Transverse colon (tissue), 3 donors: ENCODE data around the gene STK32B.

ENCODE experiments used
- EP300 ChIP-seq: sonication (generic); formaldehyde crosslinking; IDR thresholded peaks from one replicate; pipeline ENCODE4 v1.6.1; 2017; ENCODE audit warnings: antibody characterized with exemption, low read depth
- POLR2AphosphoS5 ChIP-seq, 3 donors: sonication (generic); formaldehyde crosslinking; IDR thresholded peaks; one replicate each; pipeline ENCODE4 v1.6.1; 2016; ENCODE audit warnings: antibody characterized with exemption in 3 of 3

DNA sequence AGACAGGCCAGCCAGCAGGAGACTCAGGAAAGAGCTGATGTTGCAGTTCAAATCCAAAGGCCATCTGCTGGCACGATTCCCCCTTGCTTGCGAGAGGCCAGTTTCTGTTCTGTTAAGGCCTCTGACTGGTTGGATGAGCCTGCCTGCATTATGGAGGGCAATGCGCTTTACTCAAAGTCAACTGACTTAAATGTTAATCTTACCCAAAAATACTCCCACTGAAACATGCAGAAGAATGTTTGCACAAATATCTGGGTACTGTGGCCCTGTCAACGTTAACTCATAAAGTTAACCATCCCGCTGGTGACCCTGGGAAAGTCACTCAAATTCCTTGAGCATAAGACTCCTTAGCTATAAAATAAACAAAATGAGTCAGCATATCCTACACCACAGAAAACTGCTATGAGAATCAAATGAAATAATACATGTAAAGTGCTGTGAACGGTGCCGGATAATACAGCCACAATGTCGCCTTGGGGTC, 330.7 kb downstream of the STK32B start:
- TF ChIP-seq POLR2AphosphoS5 (IDR thresholded peaks at IDR 0.05) (no peak), EP300 (no peak)
